GM18861 (cell line): ENCODE results near the gene UVRAG.
A peak's percentile ranks its signal among the peaks of the same experiment; 100 is the strongest.

ENCODE experiments used
- ATAC-seq: cut with Tn5 transposase; IDR thresholded peaks from one replicate; pipeline ENCODE4 v1.9.1; 2021; ENCODE audit not compliant: unreplicated experiment

Gene UVRAG

GRCh38 chr11:76158394-76159302 lies 343.6 kb downstream of the UVRAG start:
- no peak for ATAC-seq

DNA sequence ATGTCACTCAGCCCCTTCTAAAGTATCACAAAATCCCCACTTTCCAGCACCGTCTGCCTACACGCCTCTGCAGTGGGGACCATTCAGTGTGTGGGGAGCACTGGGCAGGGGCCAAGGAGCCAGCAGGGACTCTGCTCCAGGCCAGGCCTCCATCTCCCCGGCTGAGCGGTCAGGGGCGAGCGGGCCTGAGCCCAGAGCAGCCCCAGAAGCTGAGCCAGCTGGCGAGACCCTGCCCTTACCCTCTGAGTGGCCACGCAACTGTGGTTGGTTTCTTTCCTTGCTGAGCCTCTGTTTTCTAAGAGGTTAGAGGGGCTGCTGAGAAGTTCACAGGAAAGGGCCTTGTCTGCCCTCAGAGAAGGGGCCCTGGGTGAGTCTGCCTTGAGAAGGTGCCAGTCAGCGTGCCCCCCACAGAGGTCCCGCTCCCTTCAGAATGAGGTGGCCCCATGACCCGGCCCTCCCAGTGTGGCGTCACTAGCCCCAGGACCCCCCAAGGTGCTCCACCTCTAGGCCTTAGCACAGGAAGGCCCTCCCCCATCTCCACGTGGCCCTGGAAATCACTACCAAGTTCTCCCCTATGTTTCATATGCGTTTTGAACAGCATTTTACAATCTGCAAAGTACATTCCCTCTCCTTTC lies 344.4 kb downstream of the UVRAG start:
- no peak for ATAC-seq

DNA sequence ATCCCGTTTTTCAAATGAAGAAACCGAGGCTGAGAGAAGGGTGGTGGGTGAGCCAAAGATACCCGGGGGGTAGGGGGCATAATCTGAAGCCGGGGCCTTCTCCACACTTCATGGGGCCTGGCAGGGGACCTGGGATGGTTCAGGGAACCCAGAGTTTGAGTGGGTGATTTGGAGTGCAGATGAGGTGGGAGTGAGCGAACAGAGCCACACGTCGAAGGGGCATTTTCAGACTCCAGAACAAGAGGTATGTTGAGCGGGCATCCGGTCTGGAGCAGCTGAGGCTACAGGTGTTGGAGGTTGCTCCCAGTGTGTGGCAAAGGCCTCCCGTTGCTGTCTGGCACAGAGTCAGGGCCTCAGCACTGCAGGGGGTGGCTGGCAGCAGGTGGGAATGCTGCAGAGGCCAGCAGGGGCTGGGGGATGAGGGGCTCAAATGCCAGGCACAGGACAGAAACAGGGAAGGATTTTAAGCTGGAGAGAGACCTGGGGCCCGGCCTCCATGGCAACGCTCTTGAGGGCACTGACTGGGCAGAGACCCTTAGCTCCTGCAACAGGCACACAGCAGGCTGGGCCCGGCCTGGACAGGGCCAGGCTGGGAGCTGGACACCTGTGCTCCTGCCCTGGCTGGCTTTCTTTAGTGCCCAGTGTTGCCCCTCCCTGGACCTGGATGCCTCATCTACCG lies 345.1 kb downstream of the UVRAG start:
- no peak for ATAC-seq

DNA sequence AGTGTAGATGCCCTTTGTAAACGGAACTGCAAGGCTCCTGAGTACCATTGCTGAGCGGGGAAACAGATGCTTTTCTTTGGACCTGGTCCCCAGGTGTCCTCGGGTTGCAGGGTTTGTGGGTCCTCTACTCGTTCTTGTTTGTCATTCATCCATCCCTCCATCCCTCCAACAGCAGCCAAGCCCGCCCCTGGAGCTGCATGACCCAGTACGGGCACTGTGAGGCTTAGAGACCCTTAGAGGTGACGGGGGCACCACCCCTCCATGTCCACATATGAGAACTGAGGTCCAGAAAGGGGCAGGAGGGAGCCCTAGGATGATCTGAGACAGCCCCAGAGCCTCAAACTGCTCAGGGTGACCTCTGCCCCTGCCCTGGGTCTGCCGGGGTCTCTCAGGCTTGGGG lies 345.8 kb downstream of the UVRAG start:
- no peak for ATAC-seq

- ATAC-seq = no peak
Measured at GRCh38 chr11:76161261-76161961, 346.4 kb downstream of the UVRAG start.

DNA sequence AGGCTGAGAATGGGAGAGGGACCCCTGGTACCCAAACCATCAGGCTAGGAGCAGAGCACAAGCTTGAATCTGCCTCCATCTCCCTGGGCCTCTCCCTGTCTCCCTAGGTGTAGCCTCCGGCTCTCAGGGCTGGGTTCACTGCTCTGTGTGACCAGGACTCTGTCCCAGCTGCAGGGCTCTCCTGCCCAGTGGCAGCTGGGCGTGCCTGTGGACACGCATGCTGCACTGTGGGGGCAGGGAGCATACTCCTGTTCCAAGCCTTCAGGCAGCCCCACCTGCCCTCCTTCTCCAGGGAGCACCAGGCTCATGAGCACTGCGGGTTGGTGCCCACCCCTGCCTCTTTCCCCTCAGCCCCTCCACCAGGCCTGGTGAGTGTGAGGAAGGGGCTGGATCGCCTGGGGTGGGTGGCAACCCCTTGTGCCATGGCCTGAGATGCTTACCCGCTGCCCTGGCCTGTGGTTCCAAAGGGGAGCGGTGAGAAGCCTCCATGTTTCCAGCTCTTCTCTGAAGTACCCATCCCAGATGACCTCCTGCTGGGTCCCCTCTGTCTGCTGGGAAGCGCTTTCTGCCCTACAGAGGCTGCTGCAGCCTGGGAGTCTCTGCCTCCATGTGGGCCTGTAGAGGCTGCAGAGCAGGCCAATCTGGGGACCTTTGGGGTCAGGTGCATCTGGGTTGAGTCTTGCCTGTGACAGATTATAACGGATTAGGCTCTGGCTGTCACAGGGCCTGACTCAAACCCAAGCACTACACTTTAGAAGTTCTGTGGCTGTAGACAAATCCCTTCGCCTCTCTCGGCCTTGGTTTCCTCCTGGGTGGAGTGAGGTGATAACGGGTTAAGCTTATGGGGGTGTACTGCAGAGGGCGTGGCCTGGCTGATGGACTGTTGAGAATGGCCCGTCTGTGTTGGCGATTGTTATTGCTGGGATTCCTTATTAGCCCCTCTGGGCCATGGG lies 347.6 kb downstream of the UVRAG start:
- no peak for ATAC-seq

GRCh38 chr11:76163289-76163880 lies 348.4 kb downstream of the UVRAG start:
- no peak for ATAC-seq

GRCh38 chr11:76164081-76164480 lies 349.1 kb downstream of the UVRAG start:
- ATAC-seq = no peak

DNA sequence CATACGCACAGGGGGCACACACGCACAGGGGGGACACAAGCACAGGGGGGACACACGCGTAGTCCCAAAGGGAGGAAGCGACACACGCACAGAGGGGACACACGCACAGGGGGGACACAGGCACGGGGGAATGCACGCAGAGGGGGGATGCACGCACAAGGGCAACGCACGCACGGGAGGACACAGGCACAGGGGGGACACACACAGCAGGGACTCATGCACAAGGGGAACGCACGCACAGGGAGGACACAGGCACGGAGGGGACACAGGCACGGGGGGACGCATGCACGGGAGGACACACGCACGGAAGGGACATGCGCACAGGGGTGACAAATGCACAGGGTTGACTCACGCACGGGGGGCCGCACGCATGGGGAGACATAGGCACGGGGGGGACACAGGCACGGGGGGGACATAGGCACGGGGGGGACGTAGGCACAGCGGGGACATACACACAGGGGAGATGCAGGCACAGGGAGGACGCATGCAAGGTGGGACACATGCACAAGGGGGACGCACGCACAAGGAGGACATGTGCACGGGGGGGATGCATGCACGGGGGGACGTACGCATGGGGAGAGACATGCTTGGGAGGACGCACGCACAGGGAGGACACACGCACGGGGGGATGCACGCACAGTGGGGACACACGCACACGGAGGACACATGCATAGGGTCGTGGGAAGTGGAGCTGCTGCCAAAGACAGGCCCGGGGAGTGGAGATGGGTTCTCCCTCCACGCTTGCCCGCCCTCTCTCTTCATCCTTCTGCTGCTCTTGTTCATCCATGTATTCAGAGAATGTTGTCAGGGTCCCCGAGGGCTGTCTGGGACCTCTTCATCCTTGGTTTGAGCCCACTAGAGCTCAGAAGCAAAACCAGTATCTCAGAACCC lies 350.1 kb downstream of the UVRAG start:
- ATAC-seq = no peak

GRCh38 chr11:76166314-76166713 lies 351.3 kb downstream of the UVRAG start:
- peak; percentile 53 for ATAC-seq

DNA sequence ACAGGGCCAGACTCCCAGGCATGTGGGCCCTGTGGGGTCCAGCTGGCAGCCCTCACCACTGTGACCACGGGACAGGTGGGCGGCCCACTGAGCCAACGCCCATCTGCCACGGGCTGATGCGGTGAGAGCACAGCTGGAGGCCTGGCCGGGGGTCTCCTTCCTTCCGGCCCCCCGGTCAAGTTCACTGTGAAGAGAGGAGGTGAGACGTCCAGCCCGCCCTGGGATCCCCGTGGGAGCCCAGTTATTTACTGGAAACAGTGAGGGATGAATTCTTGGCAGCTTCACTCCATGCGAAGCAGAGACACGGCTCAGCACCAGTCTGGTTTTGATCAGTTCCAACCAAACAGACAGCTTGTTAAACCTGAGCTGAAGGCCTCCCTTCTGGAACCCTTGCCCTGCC lies 352.6 kb downstream of the UVRAG start:
- no peak for ATAC-seq

GRCh38 chr11:76169473-76169896 lies 354.5 kb downstream of the UVRAG start:
- peak; percentile 32 for ATAC-seq

DNA sequence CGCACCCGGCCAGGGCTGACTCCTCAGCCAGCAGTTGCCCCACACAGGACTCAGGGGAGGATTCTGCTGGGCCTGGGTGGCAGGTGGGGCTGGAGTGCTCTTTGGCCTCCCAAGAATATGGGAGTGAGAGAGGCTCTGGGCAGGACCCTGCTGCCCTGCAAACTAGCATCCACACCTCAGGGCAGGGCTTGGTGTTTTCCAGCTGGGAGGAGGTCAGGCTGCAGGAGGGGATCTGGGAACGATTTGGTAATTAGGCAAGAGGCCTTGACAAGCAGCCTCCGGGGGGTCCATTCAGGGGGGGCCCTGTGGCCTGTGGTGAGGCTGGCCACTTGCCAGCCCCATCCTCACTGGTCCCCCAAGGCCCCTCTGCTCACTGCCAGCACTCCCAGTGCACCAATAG lies 355.5 kb downstream of the UVRAG start:
- no peak for ATAC-seq

DNA sequence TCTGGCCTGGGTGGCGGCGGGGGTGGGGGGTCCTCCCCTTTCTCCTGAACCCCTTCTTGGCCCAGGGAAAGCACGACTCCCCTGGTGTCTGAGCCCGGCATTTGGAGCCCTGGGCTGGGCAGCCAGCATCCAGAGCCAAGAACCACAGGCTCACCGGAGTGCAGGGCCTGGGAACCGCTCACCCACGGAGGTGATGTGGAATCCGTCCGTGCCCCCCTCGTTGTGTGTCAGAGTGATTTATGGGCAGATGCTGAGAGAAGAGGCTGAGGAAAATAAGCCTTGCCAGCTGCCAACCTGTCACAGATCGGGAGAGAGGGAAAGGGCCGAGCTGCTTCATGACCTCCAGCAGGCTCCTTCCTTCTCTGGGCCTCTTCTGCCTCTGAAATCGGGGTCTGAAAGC lies 357.6 kb downstream of the UVRAG start:
- no peak for ATAC-seq

DNA sequence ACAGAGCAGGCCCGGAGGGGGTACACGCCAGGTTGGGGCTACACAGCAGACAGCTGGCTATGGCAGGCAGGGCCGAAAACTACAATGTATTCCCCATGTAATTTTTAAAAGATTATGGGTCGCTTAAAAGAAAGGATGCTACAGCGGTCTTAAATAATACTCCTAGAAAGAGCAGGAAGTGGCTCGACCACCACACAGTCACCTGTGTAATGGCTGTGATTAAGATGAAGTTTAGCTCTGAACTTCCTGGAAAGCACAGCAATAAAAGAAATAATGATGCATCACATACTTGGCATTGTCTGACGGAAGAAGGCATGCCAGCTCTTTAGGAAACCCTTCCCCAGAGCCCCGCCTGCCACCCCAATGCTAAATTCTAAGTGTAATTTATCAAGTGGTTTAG lies 358.7 kb downstream of the UVRAG start:
- ATAC-seq = no peak

DNA sequence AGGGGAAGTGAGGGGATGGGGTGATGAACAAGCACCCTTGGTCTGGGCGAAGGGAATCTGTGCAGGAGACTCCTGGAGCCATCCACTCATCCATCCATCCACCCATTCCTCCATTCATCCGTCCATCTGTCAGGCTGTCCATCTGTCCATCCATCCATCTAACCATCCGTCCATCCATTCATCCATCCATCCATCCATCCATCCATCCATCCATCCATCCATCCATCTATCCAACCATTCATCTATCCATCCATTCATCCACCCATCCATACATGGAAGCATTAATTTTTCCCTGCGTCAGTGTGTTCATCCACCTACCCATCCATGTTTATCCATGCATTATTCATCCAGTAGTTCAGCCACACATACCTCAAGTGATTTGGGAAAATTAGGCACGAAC lies 359.3 kb downstream of the UVRAG start:
- no peak for ATAC-seq

GRCh38 chr11:76175783-76176182 lies 360.8 kb downstream of the UVRAG start:
- ATAC-seq = no peak

GRCh38 chr11:76176463-76176862 lies 361.5 kb downstream of the UVRAG start:
- no peak for ATAC-seq

DNA sequence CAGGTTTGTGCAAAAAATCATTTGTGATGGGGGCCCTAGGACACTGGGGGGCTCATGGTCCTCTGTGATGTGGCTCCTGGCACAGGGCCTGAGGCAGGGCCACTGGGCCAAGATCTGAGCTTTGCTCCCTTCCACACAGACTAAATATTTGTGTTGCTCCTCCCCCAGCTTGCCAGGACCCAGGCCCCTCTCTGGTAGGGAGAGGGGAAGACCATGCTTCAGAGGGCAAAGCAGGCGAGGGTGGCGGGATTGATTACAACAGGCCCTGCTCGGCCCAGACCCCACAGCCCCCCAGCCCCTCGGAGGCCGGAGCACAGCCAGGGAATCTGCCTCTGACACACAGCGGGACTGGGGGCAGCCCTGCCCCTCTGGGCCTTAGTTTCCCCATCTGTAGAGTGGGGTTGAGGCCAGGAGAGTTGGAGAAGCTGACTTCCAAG lies 362.3 kb downstream of the UVRAG start:
- no peak for ATAC-seq
